Gastrocnemius medialis (tissue), 4 donors: ENCODE data around the gene ANXA9. TPM values are rescaled to one million over a fixed set of nuclear protein-coding genes. Genes with fewer than 3 reads are reported as not detected.

Source experiments
- ATAC-seq, 2 donors: fragments of 150-250 bp; one replicate each; pipeline ENCODE4 v1.9.1; 2016
- DNase-seq, 2 donors: peaks; one replicate each; pipeline ENCODE4 v3.0.0-alpha.2; 2019
- H3K27ac ChIP-seq, 4 donors: fragments of 200-600 bp; sonication (generic); 1 replicate in 1 of 4; 2 replicates in 3 of 4; pipeline ENCODE4 v1.5.1; 2016 to 2018; ENCODE audit warnings: mild to moderate bottlenecking in 2 of 4, moderate library complexity in 1 of 4
- H3K27me3 ChIP-seq, 3 donors: fragments of 200-600 bp; sonication (generic) in 2 of 3; 1 replicate in 1 of 3; 2 replicates in 2 of 3; pipeline versions ENCODE4 v1.5.1 to v1.6.0; 2016 to 2019; ENCODE audit warnings: mild to moderate bottlenecking in 1 of 3, moderate library complexity in 1 of 3
- H3K36me3 ChIP-seq, 2 donors: fragments of 200-600 bp; sonication (generic) in 1 of 2; one replicate each; pipeline ENCODE4 v1.5.1; 2017 to 2018
- H3K4me1 ChIP-seq, 2 donors: fragments of 200-600 bp; sonication (generic) in 1 of 2; one replicate each; pipeline ENCODE4 v1.5.1; 2016 to 2017; ENCODE audit warnings: mild to moderate bottlenecking in 2 of 2
- H3K4me3 ChIP-seq, 4 donors: fragments of 200-600 bp; sonication (generic) in 3 of 4; 1 replicate in 1 of 4; 2 replicates in 3 of 4; pipeline ENCODE4 v1.5.1; 2016 to 2019; ENCODE audit warnings: mild to moderate bottlenecking in 2 of 4
- H3K9me3 ChIP-seq, 3 donors: fragments of 200-600 bp; sonication (generic) in 2 of 3; 1 replicate in 1 of 3; 2 replicates in 2 of 3; pipeline ENCODE4 v1.5.1; 2016 to 2019
- POLR2A ChIP-seq, 2 donors: fragments of 450-650 bp; IDR thresholded peaks; one replicate each; pipeline ENCODE4 v1.6.1; 2017; ENCODE audit warnings: antibody characterized with exemption in 2 of 2, mild to moderate bottlenecking in 2 of 2, moderate library complexity in 2 of 2
- in situ Hi-C, 4 donors: fragments of 200-750 bp; cut with MboI; loops; one replicate each; pipeline versions ENCODE4 v1.15.0 to v1.8.0; 2017; ENCODE audit warnings: low sequenced_read_pairs in 4 of 4
- intact Hi-C: fragments of 100-400 bp; cut with DNase I; formaldehyde crosslinking; loops from one replicate; pipeline ENCODE4 v1.15.1; 2023; ENCODE audit warnings: low total_unique reads
- total RNA-seq, 4 donors: library from RNA; depleted of rRNA; stranded (reverse); fragments of >200 nt; gene quantifications; one replicate each; pipeline versions ENCODE4 v1.1.0 to v1.2.3, GENCODE V29; 2016
- TF ChIP-seq, protein P1 (sequence below), 5 experiments: fragments of 450-650 bp in 3 of 5; fragments of 200-600 bp in 2 of 5; sonication (generic) in 2 of 5; IDR thresholded peaks in 4 of 5; conservative IDR thresholded peaks in 1 of 5; 1 replicate in 4 of 5; 2 replicates in 1 of 5; pipeline ENCODE4 v1.5.1; 2016 to 2019; ENCODE audit warnings: antibody characterized with exemption in 5 of 5, mild to moderate bottlenecking in 3 of 5, moderate library complexity in 3 of 5

ANXA9 gene
- total RNA-seq, 4 donors from 2014 or later = not detected

GRCh38 chr1:150957666-150958065, 24.4 kb upstream of the ANXA9 start:
- Histone ChIP-seq H3K27me3 (no peaks in the 10 kb centered on the region), H3K27ac (no peak overlapping the region), H3K4me1 (no peaks in the 10 kb centered on the region), H3K36me3 (peaks cover 0 to 77% of the 10 kb centered on the region in 2 donors), H3K4me3 (no peak overlapping the region), H3K9me3 (no peaks in the 10 kb centered on the region)
- no peak for DNase-seq
- intact Hi-C loops = no loop called here
- in situ Hi-C loops = no loop called here
- no peak for ATAC-seq
- TF ChIP-seq, protein P1, sequence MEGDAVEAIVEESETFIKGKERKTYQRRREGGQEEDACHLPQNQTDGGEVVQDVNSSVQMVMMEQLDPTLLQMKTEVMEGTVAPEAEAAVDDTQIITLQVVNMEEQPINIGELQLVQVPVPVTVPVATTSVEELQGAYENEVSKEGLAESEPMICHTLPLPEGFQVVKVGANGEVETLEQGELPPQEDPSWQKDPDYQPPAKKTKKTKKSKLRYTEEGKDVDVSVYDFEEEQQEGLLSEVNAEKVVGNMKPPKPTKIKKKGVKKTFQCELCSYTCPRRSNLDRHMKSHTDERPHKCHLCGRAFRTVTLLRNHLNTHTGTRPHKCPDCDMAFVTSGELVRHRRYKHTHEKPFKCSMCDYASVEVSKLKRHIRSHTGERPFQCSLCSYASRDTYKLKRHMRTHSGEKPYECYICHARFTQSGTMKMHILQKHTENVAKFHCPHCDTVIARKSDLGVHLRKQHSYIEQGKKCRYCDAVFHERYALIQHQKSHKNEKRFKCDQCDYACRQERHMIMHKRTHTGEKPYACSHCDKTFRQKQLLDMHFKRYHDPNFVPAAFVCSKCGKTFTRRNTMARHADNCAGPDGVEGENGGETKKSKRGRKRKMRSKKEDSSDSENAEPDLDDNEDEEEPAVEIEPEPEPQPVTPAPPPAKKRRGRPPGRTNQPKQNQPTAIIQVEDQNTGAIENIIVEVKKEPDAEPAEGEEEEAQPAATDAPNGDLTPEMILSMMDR (IDR thresholded peaks at IDR 0.05 in 4 of 5, conservative IDR thresholded peaks at IDR 0.05 in 1 of 5) = no peak
- TF ChIP-seq POLR2A (IDR thresholded peaks at IDR 0.05) = no peak

GRCh38 chr1:150960646-150961045, 21.4 kb upstream of the ANXA9 start:
- intact Hi-C loops (no loop called here), in situ Hi-C loops (no loop called here)
- no peak for ATAC-seq
- H3K4me1 ChIP-seq = no peaks in the 10 kb centered on the region
- H3K9me3 ChIP-seq = no peaks in the 10 kb centered on the region
- no peak overlapping the region for H3K4me3 ChIP-seq
- no peak for DNase-seq
- no peak overlapping the region for H3K27ac ChIP-seq
- no peak for TF ChIP-seq POLR2A (IDR thresholded peaks at IDR 0.05)
- TF ChIP-seq, protein P1 (IDR thresholded peaks at IDR 0.05 in 4 of 5, conservative IDR thresholded peaks at IDR 0.05 in 1 of 5) = no peak
- H3K27me3 ChIP-seq = no peaks in the 10 kb centered on the region
- peaks cover 0 to 78% of the 10 kb centered on the region in 2 donors for H3K36me3 ChIP-seq

- Histone ChIP-seq H3K36me3 (peaks cover 2 to 87% of the 10 kb centered on the region in 2 donors), H3K27me3 (no peaks in the 10 kb centered on the region), H3K9me3 (no peaks in the 10 kb centered on the region), H3K4me1 (no peaks in the 10 kb centered on the region), H3K27ac (no peak overlapping the region), H3K4me3 (no peak overlapping the region)
- intact Hi-C loops = no loop called here
- no peak for ATAC-seq
- in situ Hi-C loops = no loop called here
- DNase-seq = no peak
- TF ChIP-seq, protein P1 (IDR thresholded peaks at IDR 0.05 in 4 of 5, conservative IDR thresholded peaks at IDR 0.05 in 1 of 5) = no peak
- no peak for TF ChIP-seq POLR2A (IDR thresholded peaks at IDR 0.05)
These were observed 20.3 kb upstream of the ANXA9 start for GRCh38 chr1:150961756-150962155.

DNA sequence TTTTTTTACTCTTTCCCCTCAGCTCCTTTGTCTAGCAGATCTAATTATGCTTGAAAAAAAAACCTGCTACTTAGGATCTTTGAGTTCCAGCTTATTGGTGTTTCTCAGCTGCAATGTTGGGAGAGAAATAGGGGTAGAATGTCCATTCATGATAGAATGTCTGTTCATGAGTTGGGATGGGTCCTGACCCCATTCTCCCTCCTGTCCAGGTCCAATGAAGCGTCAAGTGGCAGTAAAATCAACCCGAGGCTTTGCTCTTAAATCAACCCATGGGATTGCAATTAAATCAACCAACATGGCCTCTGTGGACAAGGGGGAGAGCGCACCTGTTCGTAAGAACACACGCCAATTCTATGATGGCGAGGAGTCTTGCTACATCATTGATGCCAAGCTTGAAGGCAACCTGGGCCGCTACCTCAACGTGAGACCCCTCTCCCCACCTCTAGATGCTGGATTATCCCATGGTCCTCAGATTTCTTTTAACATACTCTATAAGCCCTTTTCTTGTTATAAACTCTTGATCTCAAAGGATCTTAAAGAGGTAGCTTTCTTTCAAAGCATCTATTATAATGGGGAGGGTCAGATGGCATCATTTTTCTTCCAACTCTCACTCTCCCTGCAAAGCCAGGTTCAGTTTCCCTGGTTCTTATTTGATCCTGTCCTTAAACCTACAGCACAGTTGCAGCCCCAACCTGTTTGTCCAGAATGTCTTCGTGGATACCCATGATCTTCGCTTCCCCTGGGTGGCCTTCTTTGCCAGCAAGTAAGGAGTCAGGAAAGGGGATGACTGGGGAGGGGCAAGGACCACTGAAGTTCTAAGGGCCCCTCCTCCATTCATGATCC, 18.6 kb upstream of the ANXA9 start:
- Histone ChIP-seq H3K9me3 (no peaks in the 10 kb centered on the region), H3K36me3 (peaks cover 2 to 96% of the 10 kb centered on the region in 2 donors), H3K4me1 (no peaks in the 10 kb centered on the region), H3K27me3 (no peaks in the 10 kb centered on the region), H3K4me3 (no peak overlapping the region), H3K27ac (no peak overlapping the region)
- intact Hi-C loops (no loop called here), in situ Hi-C loops (no loop called here)
- ATAC-seq (no peak), DNase-seq (no peak)
- TF ChIP-seq, protein P1 (IDR thresholded peaks at IDR 0.05 in 4 of 5, conservative IDR thresholded peaks at IDR 0.05 in 1 of 5) = no peak
- no peak for TF ChIP-seq POLR2A (IDR thresholded peaks at IDR 0.05)
